ENCODE results near the gene NLRP6. TPM values are rescaled to one million over a fixed set of nuclear protein-coding genes. Genes with fewer than 3 reads are reported as not detected.

The NLRP6 gene
- polyA plus RNA-seq, 2 of the 4 experiments (the other 2 are of a cell fraction), result 0.03 TPM; not detected in 1

DNA sequence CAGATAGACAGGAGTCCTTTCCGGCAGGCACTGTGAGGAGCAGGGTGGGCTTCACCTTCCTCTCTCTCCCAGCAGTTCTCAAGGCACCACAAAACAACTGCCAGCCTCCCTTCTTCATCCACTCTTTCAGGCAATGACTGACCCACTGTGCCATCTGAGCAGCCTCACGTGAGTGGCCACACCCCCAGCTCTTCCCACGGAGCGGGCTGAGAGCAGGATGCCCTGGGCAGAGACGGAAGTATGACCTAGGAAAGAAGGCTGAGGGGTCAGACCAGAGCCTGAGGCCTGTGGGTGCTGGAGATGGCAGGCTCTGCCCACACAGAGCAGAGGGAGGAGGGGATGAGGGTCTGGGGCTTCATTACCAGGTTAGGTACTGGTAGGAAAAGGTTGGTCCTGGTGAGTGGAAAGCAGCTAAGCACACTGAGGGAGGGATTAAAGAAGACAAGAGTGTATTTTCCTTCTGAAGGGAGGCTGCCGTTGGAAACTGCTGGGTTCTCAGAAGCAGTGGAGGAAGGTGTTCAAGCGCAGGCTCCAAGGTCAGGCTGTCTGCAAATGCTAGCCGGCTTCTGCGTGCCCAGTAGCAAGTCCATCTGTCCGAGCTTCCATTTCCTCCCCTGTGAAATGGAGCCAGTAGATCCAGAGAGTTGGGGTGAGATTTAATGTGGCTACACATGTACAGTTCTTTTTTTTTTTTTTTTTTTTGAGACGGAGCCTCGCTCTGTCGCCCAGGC, 4.6 kb downstream of the NLRP6 start:
- 60% methylated on average over 13 of the region's 13 CpGs for WGBS (ENCODE audit: missing lambda C conversion rate)
- FAIRE-seq (no peak), DNase-seq (ENCODE audit: low read depth in 1 of 2, low spot score in 1 of 2) (no peak), ATAC-seq (0 out of 6 replicates have a peak, but pooled peaks of 1 of the 2 experiments have one; percentile 6)
- no peak for TF ChIP-seq RAD21 (conservative IDR thresholded peaks at IDR 0.05 in 1 of 2, IDR thresholded peaks at IDR 0.05 in 1 of 2)
- TF ChIP-seq BCL3 (IDR thresholded peaks at IDR 0.05), result no peak
- no peak for TF ChIP-seq GATA3 (IDR thresholded peaks at IDR 0.05; ENCODE audit: borderline replicate concordance)
- TF ChIP-seq ZC3H11A (IDR thresholded peaks at IDR 0.05), result no peak
- TF ChIP-seq, protein P1, sequence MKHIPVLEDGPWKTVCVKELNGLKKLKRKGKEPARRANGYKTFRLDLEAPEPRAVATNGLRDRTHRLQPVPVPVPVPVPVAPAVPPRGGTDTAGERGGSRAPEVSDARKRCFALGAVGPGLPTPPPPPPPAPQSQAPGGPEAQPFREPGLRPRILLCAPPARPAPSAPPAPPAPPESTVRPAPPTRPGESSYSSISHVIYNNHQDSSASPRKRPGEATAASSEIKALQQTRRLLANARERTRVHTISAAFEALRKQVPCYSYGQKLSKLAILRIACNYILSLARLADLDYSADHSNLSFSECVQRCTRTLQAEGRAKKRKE (CRISPR knock-in tag; IDR thresholded peaks at IDR 0.05; ENCODE audit: low read depth), result no peak
- no peak for TF ChIP-seq HOXB13 (CRISPR knock-in tag; IDR thresholded peaks at IDR 0.05; ENCODE audit: low read depth)
- no peak for TF ChIP-seq MAZ (IDR thresholded peaks at IDR 0.05; ENCODE audit: borderline replicate concordance, low read depth, low read length)
- TF ChIP-seq HDAC2 (IDR thresholded peaks at IDR 0.05), result no peak
- no peak for TF ChIP-seq MAFK (IDR thresholded peaks at IDR 0.05; ENCODE audit: partially characterized antibody)
- Histone ChIP-seq H3K4me1 (peaks cover 14% of the 10 kb centered on the region; the same call in 1 of the 3 replicates), H3K27ac (no peak overlapping the region), H3K4me3 (no peak overlapping the region), H3K9me3 (no peaks in the 10 kb centered on the region), H3K4me2 (no peak overlapping the region)
- POLR2A ChIA-PET, result interaction anchor here (1.7 kb wide), 1 partner anchor 76 kb away, joined by 4 read pairs; the partner anchor contains the start of genes BET1L and RIC8A
- CTCF ChIA-PET, result interaction anchor here (0.7 to 2.9 kb wide), 5 partner anchors 15 to 165 kb away, joined by 3 to 13 read pairs (median 3); partner anchors contain the start of gene IFITM2

DNA sequence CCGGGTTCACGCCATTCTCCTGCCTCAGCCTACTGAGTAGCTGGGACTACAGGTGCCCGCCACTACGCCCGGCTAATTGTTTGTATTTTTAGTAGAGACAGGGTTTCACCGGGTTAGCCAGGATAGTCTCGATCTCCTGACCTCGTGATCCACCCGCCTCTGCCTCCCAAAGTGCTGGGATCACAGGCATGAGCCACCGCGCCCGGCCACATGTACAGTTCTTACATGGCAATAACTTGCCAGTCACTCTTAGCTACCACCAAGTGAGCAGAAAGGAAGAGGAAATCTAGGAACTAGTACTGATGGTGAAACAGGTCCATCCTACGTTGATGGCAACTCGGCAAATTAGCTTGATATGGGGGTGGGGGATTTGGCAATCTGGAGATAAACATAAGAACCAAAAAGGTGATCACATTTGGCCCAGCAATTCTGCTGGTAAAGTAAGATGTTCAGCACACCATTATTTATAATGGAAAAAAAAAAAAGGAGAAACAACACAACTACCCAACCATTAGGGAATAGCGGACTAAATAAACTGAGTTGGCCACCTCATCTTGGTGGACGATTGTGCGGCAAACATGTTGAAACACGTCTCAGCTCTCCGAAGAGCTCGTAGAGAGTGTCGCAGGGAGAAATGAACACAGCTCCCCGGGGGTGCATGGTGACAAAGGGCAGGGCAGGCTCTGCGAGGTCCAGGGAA, 5.3 kb downstream of the NLRP6 start:
- Histone ChIP-seq H3K9me3 (no peaks in the 10 kb centered on the region), H3K27ac (no peak overlapping the region), H3K4me1 (peaks cover 14% of the 10 kb centered on the region; the same call in 1 of the 3 replicates), H3K4me2 (no peak overlapping the region), H3K4me3 (no peak overlapping the region)
- TF ChIP-seq RNF2 (IDR thresholded peaks at IDR 0.05; ENCODE audit: borderline replicate concordance, low read depth) (no peak), ELK1 (IDR thresholded peaks at IDR 0.05; ENCODE audit: low read depth, low read length) (no peak)
- FAIRE-seq, result no peak
- no peak for ATAC-seq
- POLR2A ChIA-PET, result interaction anchor here (1.7 kb wide), 1 partner anchor 76 kb away, joined by 4 read pairs; the partner anchor contains the start of genes BET1L and RIC8A
- no peak for DNase-seq (ENCODE audit: low read depth in 1 of 2, low spot score in 1 of 2)
- CTCF ChIA-PET, result interaction anchor here (0.7 to 2.7 kb wide), 6 partner anchors 11 to 164 kb away, joined by 3 to 13 read pairs (median 3); partner anchors contain the start of gene IFITM2
- 80% methylated on average over 23 of the region's 23 CpGs for WGBS (ENCODE audit: missing lambda C conversion rate)

- Histone ChIP-seq H3K4me2 (no peak overlapping the region), H3K4me3 (no peak overlapping the region), H3K27ac (no peak overlapping the region), H3K4me1 (peaks cover 15% of the 10 kb centered on the region; the same call in 1 of the 3 replicates), H3K9me3 (no peaks in the 10 kb centered on the region)
- ATAC-seq (no peak), DNase-seq (ENCODE audit: low read depth in 1 of 2, low spot score in 1 of 2) (no peak), FAIRE-seq (no peak)
- WGBS (ENCODE audit: missing lambda C conversion rate), result 83% methylated on average over 17 of the region's 24 CpGs
- POLR2A ChIA-PET, result interaction anchor here (1.7 kb wide), 1 partner anchor 77 kb away, joined by 4 read pairs; the partner anchor contains the start of genes BET1L and RIC8A
- TF ChIP-seq EP300 (IDR thresholded peaks at IDR 0.05), result no peak
- TF ChIP-seq RAD21 (conservative IDR thresholded peaks at IDR 0.05 in 1 of 2, IDR thresholded peaks at IDR 0.05 in 1 of 2), result no peak
- no peak for TF ChIP-seq NFE2L2 (conservative IDR thresholded peaks at IDR 0.05; ENCODE audit: low read length)
- TF ChIP-seq EHMT2 (IDR thresholded peaks at IDR 0.05; ENCODE audit: low read depth), result no peak
- TF ChIP-seq HOXA7 (CRISPR knock-in tag; IDR thresholded peaks at IDR 0.05), result no peak
- CTCF ChIA-PET, result interaction anchor here (0.7 to 0.8 kb wide), 3 partner anchors 10 to 32 kb away, joined by 3 to 5 read pairs (median 3); no protein-coding TSS in a partner anchor
Measured at GRCh38 chr11:284105-285020, 6.2 kb downstream of the NLRP6 start.

All from A549 (cell line).